ENCODE results near the gene LILRB1. TPM values are rescaled to one million over a fixed set of nuclear protein-coding genes. Genes with fewer than 3 reads are reported as not detected.

The LILRB1 gene
- total and polyA plus RNA-seq, 2 of the 13 experiments (the other 11 are each of a cell fraction or from before 2014, with no cell fraction given), result not detected

DNA sequence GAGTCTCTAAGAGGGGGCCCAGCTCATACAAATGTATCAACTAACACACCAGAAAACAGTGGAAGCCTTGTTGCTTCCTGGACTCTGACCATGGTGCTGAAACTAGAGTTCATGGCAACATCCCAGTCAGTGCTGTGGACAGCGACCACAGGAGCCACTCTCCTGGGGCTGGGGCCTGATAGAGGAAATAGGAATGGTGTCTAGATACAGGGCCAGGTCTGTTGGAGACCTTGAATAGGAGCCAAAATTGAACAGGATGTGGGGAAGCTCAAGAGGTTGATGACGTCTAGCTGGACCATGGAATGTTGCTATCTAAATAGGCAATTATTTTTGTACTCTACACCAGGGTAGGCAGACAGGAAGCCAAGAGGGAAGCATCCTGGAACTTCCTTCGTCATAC is 54.2 kb downstream of the LILRB1 start (continued):
- TF ChIP-seq, protein P1, sequence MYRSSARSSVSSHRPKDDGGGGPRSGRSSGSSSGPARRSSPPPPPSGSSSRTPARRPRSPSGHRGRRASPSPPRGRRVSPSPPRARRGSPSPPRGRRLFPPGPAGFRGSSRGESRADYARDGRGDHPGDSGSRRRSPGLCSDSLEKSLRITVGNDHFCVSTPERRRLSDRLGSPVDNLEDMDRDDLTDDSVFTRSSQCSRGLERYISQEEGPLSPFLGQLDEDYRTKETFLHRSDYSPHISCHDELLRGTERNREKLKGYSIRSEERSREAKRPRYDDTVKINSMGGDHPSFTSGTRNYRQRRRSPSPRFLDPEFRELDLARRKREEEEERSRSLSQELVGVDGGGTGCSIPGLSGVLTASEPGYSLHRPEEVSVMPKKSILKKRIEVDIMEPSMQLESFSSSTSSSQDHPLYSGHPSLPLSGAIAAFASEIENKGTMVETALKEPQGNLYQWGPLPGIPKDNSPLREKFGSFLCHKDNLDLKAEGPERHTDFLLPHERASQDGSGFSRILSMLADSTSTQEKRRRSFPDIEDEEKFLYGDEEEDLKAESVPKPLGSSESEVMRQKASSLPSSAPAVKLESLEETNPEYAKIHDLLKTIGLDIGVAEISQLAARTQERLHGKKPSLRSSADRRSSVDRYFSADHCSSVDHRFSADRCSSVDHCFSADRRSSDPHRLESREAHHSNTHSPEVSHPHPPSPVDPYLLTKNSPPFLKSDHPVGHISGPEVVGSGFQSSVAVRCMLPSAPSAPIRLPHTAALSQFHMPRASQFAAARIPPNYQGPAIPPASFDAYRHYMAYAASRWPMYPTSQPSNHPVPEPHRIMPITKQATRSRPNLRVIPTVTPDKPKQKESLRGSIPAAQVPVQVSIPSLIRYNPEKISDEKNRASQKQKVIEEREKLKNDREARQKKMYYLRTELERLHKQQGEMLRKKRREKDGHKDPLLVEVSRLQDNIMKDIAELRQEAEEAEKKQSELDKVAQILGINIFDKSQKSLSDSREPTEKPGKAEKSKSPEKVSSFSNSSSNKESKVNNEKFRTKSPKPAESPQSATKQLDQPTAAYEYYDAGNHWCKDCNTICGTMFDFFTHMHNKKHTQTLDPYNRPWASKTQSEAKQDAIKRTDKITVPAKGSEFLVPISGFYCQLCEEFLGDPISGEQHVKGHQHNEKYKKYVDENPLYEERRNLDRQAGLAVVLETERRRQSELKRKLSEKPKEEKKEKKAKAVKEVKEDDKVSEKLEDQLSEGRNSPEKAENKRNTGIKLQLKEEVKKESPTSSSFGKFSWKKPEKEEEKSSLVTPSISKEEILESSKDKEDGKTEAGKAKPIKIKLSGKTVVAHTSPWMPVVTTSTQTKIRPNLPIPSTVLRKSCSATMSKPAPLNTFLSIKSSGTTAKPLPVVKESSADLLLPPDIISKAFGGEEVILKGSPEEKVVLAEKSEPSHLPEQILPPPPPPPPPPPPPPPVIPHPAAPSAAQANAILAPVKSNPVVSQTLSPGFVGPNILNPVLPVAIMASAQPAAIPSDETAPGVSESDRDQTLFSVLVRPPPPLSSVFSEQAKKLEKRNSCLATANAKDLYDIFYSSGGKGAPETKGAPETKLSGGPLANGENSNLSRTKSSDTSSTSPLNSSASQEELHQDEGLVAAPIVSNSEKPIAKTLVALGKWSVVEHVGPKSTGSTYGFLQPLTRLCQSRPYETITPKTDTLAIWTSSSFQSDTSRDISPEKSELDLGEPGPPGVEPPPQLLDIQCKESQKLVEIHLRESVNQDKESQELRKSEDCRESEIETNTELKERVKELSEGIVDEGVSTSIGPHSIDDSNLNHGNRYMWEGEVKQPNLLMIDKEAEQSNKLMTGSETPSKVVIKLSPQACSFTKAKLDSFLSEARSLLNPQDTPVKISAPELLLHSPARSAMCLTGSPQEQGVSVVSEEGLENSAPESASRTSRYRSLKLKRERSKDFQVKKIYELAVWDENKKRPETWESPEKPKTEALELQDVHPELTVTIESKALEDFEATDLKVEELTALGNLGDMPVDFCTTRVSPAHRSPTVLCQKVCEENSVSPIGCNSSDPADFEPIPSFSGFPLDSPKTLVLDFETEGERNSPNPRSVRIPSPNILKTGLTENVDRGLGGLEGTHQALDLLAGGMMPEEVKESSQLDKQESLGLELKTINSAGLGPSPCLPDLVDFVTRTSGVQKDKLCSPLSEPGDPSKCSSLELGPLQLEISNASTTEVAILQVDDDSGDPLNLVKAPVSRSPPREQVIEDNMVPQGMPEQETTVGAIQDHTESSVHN (CRISPR knock-in tag; IDR thresholded peaks at IDR 0.05), result no peak
- TF ChIP-seq TEAD3 (CRISPR knock-in tag; optimal IDR thresholded peaks at IDR 0.05; ENCODE audit: borderline replicate concordance) (peak; percentile 26), ARNTL (CRISPR knock-in tag; IDR thresholded peaks at IDR 0.05) (no peak), EP300 (IDR thresholded peaks at IDR 0.05; ENCODE audit: low read depth in 2 of 2, low read length in 2 of 2) (no peak), EP300 (CRISPR knock-in tag; IDR thresholded peaks at IDR 0.05; ENCODE audit: borderline replicate concordance) (no peak), MAFF (IDR thresholded peaks at IDR 0.05; ENCODE audit: low read depth, low read length) (no peak), SMARCC2 (IDR thresholded peaks at IDR 0.05) (no peak), SRY (CRISPR knock-in tag; IDR thresholded peaks at IDR 0.05) (peak; percentile 75; the same call in 1 of the 2 replicates), NR2F6 (IDR thresholded peaks at IDR 0.05) (no peak), NR2F6 (CRISPR knock-in tag; IDR thresholded peaks at IDR 0.05) (0 out of 2 replicates have a peak, but pooled peaks have one; percentile 44), ZBTB21 (CRISPR knock-in tag; IDR thresholded peaks at IDR 0.05) (peak; percentile 55; the same call in 1 of the 2 replicates), STAG1 (CRISPR knock-in tag; IDR thresholded peaks at IDR 0.05) (no peak), ZNF260 (CRISPR knock-in tag; IDR thresholded peaks at IDR 0.05; ENCODE audit: borderline replicate concordance, low read depth) (no peak), ZNF264 (CRISPR knock-in tag; IDR thresholded peaks at IDR 0.05) (no peak), TOE1 (CRISPR knock-in tag; IDR thresholded peaks at IDR 0.05) (no peak), SALL1 (CRISPR knock-in tag; IDR thresholded peaks at IDR 0.05) (peak; percentile 82), ERF (CRISPR knock-in tag; IDR thresholded peaks at IDR 0.05) (peak; percentile 87; the same call in 1 of the 2 replicates)
- TF ChIP-seq, protein P2, sequence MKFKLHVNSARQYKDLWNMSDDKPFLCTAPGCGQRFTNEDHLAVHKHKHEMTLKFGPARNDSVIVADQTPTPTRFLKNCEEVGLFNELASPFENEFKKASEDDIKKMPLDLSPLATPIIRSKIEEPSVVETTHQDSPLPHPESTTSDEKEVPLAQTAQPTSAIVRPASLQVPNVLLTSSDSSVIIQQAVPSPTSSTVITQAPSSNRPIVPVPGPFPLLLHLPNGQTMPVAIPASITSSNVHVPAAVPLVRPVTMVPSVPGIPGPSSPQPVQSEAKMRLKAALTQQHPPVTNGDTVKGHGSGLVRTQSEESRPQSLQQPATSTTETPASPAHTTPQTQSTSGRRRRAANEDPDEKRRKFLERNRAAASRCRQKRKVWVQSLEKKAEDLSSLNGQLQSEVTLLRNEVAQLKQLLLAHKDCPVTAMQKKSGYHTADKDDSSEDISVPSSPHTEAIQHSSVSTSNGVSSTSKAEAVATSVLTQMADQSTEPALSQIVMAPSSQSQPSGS (CRISPR knock-in tag; IDR thresholded peaks at IDR 0.05), result 0 out of 2 replicates have a peak, but pooled peaks have one; percentile 26
- TF ChIP-seq, protein P3, sequence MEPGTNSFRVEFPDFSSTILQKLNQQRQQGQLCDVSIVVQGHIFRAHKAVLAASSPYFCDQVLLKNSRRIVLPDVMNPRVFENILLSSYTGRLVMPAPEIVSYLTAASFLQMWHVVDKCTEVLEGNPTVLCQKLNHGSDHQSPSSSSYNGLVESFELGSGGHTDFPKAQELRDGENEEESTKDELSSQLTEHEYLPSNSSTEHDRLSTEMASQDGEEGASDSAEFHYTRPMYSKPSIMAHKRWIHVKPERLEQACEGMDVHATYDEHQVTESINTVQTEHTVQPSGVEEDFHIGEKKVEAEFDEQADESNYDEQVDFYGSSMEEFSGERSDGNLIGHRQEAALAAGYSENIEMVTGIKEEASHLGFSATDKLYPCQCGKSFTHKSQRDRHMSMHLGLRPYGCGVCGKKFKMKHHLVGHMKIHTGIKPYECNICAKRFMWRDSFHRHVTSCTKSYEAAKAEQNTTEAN (CRISPR knock-in tag; conservative IDR thresholded peaks at IDR 0.05), result peak; percentile 87
- TF ChIP-seq, protein P4, sequence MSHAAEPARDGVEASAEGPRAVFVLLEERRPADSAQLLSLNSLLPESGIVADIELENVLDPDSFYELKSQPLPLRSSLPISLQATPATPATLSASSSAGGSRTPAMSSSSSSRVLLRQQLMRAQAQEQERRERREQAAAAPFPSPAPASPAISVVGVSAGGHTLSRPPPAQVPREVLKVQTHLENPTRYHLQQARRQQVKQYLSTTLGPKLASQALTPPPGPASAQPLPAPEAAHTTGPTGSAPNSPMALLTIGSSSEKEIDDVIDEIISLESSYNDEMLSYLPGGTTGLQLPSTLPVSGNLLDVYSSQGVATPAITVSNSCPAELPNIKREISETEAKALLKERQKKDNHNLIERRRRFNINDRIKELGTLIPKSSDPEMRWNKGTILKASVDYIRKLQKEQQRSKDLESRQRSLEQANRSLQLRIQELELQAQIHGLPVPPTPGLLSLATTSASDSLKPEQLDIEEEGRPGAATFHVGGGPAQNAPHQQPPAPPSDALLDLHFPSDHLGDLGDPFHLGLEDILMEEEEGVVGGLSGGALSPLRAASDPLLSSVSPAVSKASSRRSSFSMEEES (CRISPR knock-in tag; IDR thresholded peaks at IDR 0.05), result peak; percentile 87

Data from HepG2 (cell line).